BJ (cell line): ENCODE data around the gene SLC25A29. TPM values are rescaled to one million over a fixed set of nuclear protein-coding genes. Genes with fewer than 3 reads are reported as not detected.
A peak's percentile ranks its signal among the peaks of the same experiment; 100 is the strongest.

Experiments
- CTCF ChIA-PET: fragments of 350-600 bp; formaldehyde crosslinking; extraction: SDS; loops from one replicate; lab custom pipeline; 2021; ENCODE audit warnings: antibody characterized with exemption, inconsistent platforms; lab: Yijun Ruan, JAX
- POLR2A ChIA-PET: fragments of 300-600 bp; sonication (Branson Sonifier 250); formaldehyde crosslinking; extraction: SDS; loops from one replicate; lab custom pipeline; 2021; ENCODE audit warnings: antibody characterized with exemption; lab: Charles Lee
- DNase-seq: peaks from one replicate; pipeline ENCODE4 v3.0.0-alpha.2; 2011; ENCODE audit warnings: low read depth
- H3K27me3 ChIP-seq: 2 replicates; pipeline ENCODE4 v1.6.0; 2011; ENCODE audit warnings: low read length; ENCODE audit not compliant: control insufficient read depth, insufficient read depth
- H3K36me3 ChIP-seq: 2 replicates; pipeline ENCODE4 v1.5.1; 2011; ENCODE audit warnings: low read length; ENCODE audit not compliant: control insufficient read depth, insufficient read depth
- H3K4me3 ChIP-seq: 2 replicates; pipeline ENCODE4 v1.5.1; 2011; ENCODE audit warnings: low read depth, mild to moderate bottlenecking, control low read depth, low read length
- CTCF ChIP-seq: IDR thresholded peaks from 2 replicates; pipeline ENCODE4 v1.5.1; 2011; ENCODE audit warnings: low read depth, mild to moderate bottlenecking, control low read depth, inconsistent platforms, low read length, moderate library complexity; ENCODE audit not compliant: insufficient read depth
- polyA plus RNA-seq: library from polyadenylated mRNA; depleted of rRNA; stranded (reverse); fragments of >200 nt; gene quantifications from 2 replicates; pipeline ENCODE4 v1.2.3, GENCODE V29; 2011

SLC25A29 gene
- polyA plus RNA-seq, 1 experiment: 16.4 TPM

GRCh38 chr14:100282083-100282350 lies 24.2 kb downstream of the SLC25A29 start:
- DNase-seq: no peak
- Histone ChIP-seq H3K36me3 (peaks cover 7% of the 10 kb centered on the region), H3K27me3 (no peaks in the 10 kb centered on the region), H3K4me3 (no peak overlapping the region)
- POLR2A ChIA-PET: no interaction called here
- TF ChIP-seq CTCF: no peak
- CTCF ChIA-PET: interaction anchor here (1.2 to 1.9 kb wide), 3 partner anchors 10 to 102 kb away, joined by 4 to 5 read pairs (median 4); no protein-coding TSS in a partner anchor

- Histone ChIP-seq H3K4me3 (no peak overlapping the region), H3K27me3 (no peaks in the 10 kb centered on the region), H3K36me3 (peaks cover 8% of the 10 kb centered on the region)
- no peak for DNase-seq
- CTCF ChIA-PET: interaction anchor here (1.2 to 1.4 kb wide), 2 partner anchors 9 to 102 kb away, joined by 4 read pairs; no protein-coding TSS in a partner anchor
- TF ChIP-seq CTCF: no peak
- POLR2A ChIA-PET: no interaction called here
These were observed 24.8 kb downstream of the SLC25A29 start for GRCh38 chr14:100281286-100282082.

- Histone ChIP-seq H3K4me3 (no peak overlapping the region), H3K36me3 (peaks cover 11% of the 10 kb centered on the region), H3K27me3 (no peaks in the 10 kb centered on the region)
- DNase-seq: no peak
- TF ChIP-seq CTCF: no peak
- ChIA-PET CTCF (interaction anchor here (1.0 to 1.2 kb wide), 2 partner anchors 13 kb away, joined by 3 to 4 read pairs; no protein-coding TSS in a partner anchor), POLR2A (no interaction called here)
These were observed 26.7 kb downstream of the SLC25A29 start for GRCh38 chr14:100279563-100279962.

GRCh38 chr14:100279133-100279532 lies 27.1 kb downstream of the SLC25A29 start:
- Histone ChIP-seq H3K36me3 (peaks cover 11% of the 10 kb centered on the region), H3K27me3 (no peaks in the 10 kb centered on the region), H3K4me3 (no peak overlapping the region)
- no peak for DNase-seq
- POLR2A ChIA-PET: no interaction called here
- CTCF ChIA-PET: interaction anchor here (1.0 to 1.5 kb wide), 4 partner anchors 12 to 33 kb away, joined by 3 to 4 read pairs (median 3); no protein-coding TSS in a partner anchor
- no peak for TF ChIP-seq CTCF

- ChIA-PET POLR2A (no interaction called here), CTCF (interaction anchor here (0.7 to 1.5 kb wide), 5 partner anchors 12 to 99 kb away, joined by 3 to 4 read pairs (median 3); no protein-coding TSS in a partner anchor)
- H3K36me3 ChIP-seq: peaks cover 11% of the 10 kb centered on the region
- H3K4me3 ChIP-seq: no peak overlapping the region
- peak; percentile 10 for DNase-seq
- no peaks in the 10 kb centered on the region for H3K27me3 ChIP-seq
- peak; percentile 39 for TF ChIP-seq CTCF
These were observed 27.5 kb downstream of the SLC25A29 start for GRCh38 chr14:100278702-100279101.
